Hepatocyte (in vitro differentiated cells): Measurements from ENCODE around the gene CNTN4.

Experiments
- EZH2 ChIP-seq: fragments of 200-600 bp; sonication (generic); IDR thresholded peaks from 2 replicates; pipeline ENCODE4 v1.6.1; 2016; ENCODE audit warnings: antibody characterized with exemption, mild to moderate bottlenecking, borderline replicate concordance
- EZH2phosphoT487 ChIP-seq: fragments of 200-600 bp; sonication (generic); IDR thresholded peaks from one replicate; pipeline ENCODE4 v1.6.1; 2018; ENCODE audit warnings: antibody characterized with exemption, mild to moderate bottlenecking, low read depth, moderate library complexity; ENCODE audit not compliant: unreplicated experiment, severe bottlenecking
- TF ChIP-seq, protein P1 (sequence below): fragments of 200-600 bp; sonication (generic); IDR thresholded peaks from 2 replicates; pipeline ENCODE4 v1.5.1; 2016; ENCODE audit warnings: antibody characterized with exemption, mild to moderate bottlenecking; ENCODE audit not compliant: poor library complexity

DNA sequence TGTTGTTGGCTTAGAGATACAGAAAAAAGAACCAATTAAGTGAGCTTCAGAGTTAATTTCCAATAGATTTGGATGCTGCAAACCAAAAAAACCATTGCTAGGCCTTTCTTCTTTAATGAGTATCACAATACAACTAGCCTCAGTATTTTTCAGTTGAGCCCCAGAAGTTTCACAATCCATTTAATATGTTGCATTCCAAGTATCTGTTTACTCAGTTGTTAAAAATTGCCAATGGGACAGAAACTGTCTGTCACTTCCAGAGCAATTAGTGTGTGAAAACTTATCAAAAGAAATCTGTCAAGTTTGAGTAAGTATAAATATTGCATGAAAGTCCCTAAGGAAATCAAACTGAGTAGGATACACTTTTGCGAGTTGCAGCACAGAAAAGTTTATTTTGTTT, 763.7 kb downstream of the CNTN4 start:
- TF ChIP-seq, protein P1, sequence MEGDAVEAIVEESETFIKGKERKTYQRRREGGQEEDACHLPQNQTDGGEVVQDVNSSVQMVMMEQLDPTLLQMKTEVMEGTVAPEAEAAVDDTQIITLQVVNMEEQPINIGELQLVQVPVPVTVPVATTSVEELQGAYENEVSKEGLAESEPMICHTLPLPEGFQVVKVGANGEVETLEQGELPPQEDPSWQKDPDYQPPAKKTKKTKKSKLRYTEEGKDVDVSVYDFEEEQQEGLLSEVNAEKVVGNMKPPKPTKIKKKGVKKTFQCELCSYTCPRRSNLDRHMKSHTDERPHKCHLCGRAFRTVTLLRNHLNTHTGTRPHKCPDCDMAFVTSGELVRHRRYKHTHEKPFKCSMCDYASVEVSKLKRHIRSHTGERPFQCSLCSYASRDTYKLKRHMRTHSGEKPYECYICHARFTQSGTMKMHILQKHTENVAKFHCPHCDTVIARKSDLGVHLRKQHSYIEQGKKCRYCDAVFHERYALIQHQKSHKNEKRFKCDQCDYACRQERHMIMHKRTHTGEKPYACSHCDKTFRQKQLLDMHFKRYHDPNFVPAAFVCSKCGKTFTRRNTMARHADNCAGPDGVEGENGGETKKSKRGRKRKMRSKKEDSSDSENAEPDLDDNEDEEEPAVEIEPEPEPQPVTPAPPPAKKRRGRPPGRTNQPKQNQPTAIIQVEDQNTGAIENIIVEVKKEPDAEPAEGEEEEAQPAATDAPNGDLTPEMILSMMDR: no peak
- no peak for TF ChIP-seq EZH2
- TF ChIP-seq EZH2phosphoT487: no peak
